Left forelimb (tissue), 1 donor: ENCODE measurements around the gene SSTR4.

Experiments used
- DNase-seq: peaks from one replicate; pipeline ENCODE4 v3.0.0-alpha.2; 2018; ENCODE audit warnings: low spot score

The SSTR4 gene

DNA sequence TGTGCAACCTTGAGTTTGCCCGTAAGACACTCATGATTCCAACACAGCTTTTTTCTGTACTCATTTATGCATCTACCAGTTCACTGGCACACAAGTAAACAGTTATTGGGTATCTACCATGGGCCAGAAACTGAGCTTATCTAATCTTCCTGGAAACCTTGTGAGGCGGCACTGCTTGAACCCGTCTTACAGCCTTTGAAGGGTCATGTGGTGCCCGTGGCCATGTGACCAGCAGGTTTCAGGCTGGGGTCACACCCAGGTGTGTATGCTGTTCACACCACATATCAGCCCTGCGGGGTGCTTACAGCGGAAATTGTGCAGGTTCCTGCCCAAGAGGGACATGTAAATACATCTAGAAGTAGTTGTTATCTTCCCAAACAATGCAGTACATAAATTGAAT lies 8.3 kb downstream of the SSTR4 start:
- DNase-seq, result no peak

DNA sequence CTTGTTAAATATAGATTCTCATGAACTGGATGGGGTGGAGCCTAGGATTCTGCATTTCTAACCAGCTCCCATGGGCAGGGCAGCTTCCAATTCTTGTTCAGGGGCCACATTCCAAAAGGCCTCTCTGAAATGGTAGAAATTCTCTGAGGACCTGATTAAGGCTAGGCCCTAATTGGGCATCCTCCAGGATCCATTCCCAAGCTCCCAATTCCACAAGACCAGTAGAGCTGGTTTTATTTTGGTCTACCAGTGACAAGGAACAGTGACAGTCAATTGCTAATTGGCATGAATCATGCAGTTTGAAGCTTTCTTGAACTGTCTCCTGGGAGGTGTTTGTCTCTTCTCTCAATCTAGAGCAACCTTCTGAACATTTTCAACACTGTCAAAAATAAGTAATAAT lies 11.3 kb downstream of the SSTR4 start:
- no peak for DNase-seq

DNA sequence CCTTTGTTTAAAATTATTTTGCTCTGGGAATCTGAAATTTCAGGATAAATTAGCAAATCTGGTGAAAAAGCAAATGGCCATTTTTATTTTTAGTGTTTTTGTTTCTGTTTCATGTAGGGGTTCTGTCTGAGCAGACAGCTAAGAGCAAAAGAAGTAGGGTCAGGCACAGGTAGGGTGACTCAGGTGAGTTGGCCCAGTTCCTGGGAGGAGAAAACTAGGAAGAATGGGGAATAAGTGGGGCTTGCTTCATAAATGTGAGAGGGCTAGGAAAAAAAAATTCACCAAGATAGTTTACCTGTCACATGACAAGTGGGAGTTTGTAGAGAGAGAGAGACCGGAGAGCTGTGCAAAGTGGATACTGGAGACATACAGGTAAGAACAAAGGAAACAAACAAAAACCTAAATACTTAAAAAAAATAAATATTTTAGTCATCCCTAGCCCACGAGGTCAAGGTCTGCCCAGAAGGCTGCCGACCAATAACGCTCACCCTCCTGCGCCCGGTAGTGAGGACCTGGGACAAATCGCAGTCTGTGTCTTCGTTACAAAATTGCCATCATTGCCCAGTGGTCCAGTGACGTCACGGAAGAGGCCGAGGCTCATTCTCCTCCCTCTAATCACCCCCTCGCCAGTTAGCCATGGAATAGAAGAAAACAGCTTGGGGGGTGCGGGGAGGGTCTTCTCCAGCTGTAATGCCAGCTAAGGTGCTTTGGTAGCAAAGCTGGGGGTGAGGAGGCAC lies 12.1 kb downstream of the SSTR4 start:
- DNase-seq, result no peak

DNA sequence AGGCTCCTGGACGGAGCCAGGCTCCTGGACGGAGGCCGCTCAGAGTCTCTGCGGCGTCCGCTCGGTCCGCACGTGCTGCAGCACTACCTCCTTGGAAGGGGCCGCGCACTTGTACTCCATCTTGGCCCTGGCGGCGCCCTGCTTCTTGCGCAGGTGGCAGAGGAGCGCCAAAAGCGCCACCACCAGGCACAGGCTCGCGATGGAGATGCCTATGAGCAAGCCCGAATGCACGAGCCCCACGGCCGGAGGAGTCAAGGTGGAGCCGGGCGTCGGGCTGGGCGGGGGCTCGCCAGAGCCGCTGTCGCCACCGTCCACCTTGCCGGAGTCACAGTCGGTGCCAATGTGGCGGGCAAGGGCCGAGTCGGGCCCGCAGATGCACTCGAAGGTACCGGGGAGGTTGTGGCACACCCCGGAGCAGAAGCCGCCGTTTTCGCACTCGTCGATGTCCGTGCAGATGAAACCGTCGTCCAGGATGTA lies 12.7 kb downstream of the SSTR4 start:
- DNase-seq, result no peak

DNA sequence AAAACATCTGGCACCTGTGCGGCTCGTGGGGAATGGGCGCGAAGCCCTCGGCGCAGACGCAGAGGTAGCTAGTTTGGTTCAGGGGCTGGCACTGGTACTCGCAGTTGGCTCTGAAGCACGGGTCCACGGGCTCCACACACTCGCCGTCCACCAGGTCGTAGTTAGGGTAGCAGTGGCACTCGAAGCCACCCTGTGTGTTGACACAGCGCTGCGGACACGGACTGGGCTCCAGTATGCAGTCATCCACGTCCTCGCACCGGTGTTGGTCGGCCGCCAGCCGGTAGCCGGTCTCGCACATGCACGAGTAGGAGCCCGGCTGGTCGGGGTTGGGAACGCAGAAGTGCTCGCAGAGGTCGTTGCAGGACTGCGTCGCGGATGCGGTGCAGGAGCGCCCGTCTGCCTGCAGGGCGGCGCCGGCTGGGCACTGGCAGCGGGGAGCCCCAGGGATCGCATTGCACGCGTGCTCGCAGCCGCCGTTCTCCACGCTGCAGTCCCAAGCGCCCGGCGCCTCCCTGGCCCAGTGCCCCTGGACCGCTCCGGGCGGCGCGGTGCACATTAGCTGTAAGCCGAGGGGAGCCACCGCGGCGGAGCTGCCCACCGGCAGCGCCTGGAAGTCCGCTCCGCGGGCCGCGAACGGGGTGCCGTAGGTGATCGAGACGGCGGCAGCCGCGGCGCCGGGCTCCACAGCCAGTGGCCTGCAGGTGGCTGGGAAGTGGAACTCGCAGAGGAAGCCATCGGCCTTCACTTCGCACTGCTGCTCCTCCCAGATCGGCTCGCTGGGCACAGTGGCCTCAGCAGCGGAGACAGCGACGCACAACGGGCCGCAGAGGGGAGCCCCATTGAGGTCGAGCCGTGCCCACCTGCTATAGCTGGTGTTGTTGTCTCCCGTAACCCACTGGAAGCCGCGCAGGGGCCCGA lies 13.4 kb downstream of the SSTR4 start:
- peak; percentile 77 for DNase-seq

DNA sequence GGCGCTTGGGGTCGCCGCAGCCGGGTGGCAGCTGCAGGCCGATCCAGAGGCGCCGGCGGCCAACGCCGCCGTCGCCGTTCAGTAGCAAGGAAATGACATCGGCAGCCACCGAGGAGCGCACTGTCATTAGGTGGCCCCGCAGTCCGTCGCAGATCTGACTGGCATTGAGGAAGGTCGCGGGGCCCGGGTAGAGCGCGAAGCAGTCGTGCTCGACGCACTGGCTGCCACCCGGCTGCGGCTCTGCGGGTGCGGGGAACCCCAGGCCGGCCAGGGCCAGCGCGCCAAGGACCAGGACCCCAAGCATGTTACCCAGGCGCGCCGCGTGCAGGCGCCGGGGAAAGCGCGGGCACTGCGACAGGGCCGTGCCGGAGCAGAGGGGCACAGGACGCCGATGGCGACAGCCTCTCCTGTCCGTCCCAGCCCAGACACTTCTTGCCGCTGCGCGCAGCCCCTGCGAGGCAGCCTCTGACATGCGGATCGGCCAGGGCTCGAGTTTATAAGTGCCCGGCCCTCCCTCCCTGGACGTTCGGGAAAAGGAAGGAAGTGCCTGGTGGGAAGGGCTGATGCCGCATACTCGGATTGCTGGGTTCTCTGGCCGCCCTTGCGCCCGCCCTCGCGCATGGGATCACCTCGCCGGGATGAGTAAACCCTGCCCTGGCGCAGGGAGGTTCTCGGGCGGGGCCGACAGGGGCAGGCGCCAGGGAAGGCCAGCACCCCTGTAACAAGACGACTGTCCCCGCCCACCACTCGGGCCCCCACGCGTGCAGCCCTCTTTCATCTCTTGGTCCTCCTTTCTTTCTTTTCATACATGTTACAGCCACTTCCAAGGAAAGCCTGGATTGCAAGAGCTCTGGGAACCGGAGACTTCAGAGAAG lies 14.3 kb downstream of the SSTR4 start, which contains the start of gene THBD:
THBD (minus strand) TSS at position 472 of the 875 bp plus-strand sequence; CDS start at position 304, 168 bp downstream.
- peak; percentile 81 for DNase-seq

DNA sequence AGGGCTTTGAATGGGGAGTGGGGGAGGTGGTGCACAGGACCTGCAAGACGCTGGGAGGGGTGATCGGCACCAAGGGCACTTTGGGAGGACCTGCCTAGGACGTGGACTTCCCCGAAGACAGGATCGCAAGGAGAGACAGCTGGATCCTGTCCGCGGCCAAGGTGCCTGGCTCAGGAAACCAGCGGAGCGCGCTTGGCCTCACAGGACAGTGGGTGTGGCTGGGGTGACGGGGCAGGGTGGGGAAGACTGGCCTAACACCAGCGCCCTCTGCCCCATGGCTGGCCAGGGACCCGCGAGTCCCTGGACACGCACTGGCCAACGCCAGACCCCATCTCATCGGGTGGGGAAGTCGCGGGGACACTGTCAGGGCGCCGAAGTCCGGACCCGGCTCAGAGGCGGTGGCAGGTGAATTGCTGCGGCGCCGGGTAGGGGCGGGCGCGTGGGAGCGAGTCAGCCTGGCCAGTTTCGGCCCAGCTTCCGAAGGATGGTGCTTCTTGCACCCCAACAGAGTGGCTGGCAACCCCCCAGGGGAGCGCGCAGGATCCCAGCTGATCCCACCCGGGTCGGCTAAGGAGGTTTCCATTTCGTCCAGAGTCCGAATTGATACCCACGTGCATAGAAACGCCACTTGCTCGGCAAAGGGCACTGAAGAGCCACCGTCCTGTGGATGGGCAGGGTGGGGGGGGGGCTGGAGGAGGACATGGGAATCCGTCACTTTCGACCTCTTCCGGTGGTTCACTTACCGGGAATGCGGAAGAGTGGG lies 15.1 kb downstream of the SSTR4 start:
- DNase-seq, result no peak

DNA sequence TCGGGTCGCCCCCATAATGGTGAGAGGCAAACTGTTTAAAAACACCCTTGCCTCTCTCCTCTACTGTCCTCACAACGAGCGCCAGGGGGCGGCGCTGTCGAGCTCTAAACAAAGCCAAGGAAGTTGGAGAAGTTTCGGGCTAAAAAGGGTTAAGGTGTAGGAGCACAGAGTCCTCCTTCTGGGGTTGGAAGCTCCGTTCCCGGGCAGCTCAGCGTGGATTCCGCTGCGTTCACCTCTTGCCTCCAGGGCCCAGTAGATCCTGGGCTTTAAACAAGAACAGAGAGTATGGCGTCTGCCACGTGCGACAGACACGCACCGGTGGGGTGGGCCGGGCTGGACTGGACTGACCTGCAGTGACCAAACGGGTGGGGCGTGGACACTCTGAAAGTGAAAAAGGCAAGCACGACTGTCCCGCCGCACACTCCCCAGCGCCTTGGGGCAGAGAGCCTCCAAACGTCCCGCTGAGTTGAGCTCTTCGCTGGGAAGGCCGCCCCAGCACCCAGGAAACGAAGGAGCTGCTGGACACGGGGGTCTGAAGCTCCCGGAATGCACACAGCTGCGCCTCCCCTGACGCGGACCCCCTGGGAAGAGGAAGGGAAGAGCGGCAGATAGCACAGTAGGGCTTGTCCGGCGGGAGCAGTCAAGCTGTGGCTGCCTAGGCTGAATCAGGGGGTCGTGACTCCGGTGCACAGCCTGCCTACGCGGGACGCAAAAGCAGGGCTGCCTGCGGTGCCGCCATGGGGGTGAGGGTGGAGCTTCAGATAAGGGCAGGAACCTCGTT lies 15.9 kb downstream of the SSTR4 start:
- peak; percentile 85 for DNase-seq

DNA sequence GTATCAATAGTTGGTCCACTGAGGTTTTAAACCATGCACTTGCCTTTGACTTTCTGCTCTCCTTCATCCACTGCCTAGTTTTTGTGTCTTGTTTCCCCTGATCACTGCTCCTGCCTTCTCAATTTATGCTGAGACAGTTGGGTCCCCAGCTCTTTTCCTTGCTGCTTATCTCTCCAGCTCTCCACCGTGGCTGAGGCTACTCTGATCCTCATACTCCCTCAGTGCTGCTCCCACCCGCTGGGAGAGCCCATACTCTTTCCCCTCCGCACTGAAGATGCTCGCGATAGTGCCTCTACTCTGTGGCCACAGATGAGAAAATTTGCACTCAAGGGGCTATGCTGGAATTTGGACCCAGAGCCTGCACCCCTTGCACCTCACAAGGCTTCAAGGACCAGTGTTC lies 17.8 kb downstream of the SSTR4 start:
- no peak for DNase-seq

DNA sequence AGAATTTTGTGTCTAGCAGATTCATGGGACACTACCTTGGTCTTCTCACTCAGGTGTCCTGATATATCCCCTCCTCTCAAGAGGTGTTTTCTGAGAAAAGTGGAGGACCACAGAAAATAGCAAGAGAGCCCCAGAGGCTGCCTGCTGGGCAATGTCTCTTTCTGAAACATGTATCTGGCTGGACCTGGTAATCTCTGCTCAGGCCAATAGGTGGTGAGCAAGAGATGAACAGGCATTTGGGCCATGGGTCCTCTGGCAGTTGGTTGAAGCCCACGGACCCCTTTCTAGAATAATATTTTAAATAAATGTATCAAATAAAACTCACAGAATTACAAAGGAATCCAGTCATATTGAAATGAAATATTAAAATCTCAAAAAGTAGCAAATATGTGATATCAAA lies 23.1 kb downstream of the SSTR4 start:
- DNase-seq, result no peak

DNA sequence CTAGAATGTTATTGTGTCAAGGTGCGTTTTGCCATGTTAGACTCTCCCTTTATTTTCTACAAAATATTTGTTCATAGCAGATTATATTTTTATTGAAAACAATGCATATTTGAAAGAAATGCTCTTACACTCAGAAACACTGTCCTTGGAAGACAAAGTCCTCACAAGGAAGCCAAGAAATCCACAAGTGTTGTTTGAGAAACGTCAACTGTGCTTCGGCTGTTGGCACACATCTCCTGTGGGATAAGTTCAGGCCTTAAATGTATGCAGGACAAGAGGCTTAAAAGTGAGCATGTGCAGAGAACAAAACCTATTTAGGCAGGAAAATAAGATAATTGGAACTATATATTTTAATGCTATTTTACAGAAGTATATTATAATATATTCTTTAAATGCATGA lies 23.9 kb downstream of the SSTR4 start:
- no peak for DNase-seq

DNA sequence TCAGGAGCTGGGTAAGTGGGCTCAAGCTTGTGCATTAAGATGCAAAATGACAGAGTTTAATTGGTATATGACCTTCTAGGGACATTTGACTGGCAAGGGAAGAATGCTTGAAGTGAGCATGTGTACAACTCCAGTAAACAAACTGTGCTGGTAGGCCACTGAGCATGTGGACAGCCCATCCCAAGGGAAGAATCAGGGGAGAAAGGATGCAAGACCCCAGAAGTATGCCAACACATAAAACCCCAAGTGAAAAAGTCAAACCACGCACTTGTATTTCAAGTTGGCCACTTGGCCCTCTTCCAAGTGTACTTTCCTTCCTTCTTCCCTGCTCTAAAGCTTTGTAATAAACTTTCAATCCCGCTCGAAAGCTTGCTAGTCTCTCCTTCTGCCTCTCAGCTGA lies 24.7 kb downstream of the SSTR4 start:
- no peak for DNase-seq

DNA sequence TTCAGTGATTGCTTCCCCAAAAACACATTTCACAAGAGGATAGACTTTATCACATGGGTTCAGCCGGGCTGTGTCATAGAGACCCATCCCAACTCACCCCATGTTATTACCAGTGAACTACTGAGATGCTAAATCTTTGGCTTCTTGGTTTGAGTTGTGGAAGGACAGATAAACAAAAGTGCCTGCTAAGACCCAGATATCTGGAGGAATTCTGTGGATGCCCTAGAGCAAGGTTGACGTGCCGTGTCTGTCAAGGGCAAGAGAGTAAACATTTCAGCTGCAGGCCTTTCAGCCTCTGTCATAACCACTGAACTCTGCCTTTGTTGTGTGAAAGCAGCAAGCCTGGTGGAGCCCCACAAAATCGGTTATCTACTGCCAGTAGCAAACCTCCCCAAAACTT lies 25.5 kb downstream of the SSTR4 start:
- DNase-seq, result no peak

DNA sequence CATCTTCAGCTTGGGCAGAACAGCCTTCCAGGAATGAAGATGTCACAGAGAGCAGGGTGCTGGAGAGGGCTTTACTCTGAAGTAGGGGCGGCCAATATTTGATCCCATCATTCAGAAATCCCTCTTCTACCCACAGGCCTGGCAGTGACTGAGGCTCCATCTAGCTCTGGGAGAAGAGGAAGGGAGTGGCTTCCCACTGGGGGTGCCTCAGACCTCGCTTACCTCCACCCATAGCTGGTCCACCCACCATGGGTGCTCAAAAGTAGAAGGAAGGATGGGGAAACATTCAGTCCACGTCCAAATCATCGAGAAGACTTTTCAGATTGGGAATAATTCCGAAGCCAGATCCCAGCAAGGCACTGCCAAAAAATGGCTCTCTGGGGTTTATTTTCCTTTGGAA lies 26.1 kb downstream of the SSTR4 start:
- DNase-seq, result no peak

DNA sequence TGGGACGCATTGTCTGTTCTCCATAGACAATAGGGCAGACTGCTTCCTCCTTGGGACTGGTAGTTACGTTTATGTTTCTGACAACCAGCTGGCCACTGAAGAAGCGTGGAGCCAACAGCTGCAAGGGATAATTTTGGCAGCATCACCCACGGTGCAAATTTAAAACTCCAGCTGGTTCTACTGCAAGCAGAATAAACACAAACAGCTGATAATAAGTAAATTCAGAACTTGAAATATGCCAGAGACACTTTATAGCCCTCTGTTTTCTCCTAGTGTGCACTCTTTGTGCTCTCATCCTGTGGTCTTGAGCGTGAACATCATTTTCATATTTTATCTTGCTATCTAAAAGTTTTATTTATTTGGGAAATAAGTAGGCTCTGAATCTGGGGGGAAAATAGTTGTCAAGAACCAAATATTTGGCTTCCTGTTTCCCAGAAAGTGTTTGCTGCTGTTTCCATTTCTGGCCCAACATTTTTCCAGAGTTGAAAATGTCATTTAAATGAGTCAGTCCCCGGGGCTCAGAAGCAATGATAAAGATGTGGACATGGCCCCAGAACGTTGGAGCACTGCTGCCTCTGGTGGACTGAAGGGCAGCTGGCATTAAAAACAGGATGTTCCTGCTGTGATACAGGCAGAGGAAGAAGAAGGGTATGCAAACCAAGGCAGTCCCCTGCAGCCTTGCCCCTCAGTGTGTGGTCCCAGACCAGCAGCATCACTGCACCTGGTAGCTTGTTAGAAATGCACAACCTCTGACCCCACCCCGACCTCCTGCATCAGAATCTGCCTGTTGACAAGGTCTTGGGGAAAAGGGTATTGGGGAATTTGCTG lies 26.8 kb downstream of the SSTR4 start:
- no peak for DNase-seq

DNA sequence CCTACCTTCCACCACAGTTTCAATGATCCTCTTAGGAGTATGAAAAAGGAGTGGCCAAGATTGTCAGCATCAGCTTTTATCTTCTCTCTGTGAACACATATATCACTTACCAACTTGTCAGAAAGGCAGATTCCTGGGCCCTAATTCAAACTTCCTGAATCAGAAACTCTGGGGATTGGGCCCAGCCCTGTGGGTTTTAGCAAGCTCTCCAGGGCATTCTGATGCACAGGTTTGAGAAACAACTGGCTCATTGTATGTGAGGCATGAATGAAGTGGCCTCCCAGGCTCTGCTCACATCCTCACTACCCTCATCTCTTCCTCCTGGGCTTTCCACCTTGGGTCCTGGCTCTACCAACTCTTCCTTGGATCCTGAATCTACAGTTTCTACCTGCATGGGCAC lies 27.5 kb downstream of the SSTR4 start:
- no peak for DNase-seq

DNA sequence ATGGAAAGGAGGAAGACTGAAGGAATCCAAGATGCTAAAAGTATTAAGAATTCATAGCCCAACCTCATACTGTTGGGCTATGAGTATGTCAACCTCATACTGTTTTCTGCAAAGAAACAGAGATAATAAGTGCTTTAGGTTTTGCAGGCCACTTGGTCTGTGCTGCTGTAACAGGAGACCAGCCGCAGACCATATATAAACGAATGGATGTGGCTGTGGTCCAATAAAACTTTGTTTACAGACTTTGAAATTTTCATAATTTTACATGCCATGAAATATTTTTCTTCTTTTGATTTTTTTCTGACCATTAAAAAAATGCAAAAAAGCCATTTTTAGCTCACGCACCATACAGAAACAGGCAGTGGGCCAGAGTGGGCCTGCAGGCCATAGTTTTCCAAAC lies 28.1 kb downstream of the SSTR4 start:
- no peak for DNase-seq

DNA sequence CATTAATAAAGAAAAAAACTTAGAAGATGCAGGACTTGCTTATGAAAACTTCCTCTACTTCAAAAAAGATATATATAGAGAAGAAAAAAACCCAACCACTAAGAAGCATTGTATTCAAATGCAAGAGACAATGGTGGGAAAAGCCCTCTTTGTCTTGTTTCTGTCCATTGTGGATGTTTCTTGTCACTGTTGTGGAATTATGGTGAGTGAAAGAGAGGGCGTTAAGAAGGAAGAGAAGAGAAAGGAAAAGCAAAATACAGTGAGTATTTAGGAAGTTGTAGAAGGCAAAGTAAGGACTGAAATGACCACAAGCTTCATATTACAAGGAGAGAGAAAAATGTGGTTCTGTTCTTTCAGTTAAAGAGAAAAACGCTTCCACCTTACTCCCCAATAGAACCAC lies 28.5 kb downstream of the SSTR4 start:
- DNase-seq, result no peak
